Osteocyte (in vitro differentiated cells): ENCODE data around the gene RCC2. TPM values are rescaled to one million over a fixed set of nuclear protein-coding genes. Genes with fewer than 3 reads are reported as not detected.

Source experiments
- DNase-seq: peaks from one replicate; pipeline ENCODE4 v3.0.0; 2021; ENCODE audit warnings: mixed read lengths; ENCODE audit not compliant: unreplicated experiment; ENCODE audit errors: extremely low spot score
- H3K27ac Mint-ChIP-seq: one replicate; pipeline ENCODE4 v1.8.0; 2021; ENCODE audit warnings: mild to moderate bottlenecking, mixed read lengths; ENCODE audit not compliant: unreplicated experiment
- H3K27me3 Mint-ChIP-seq: one replicate; pipeline ENCODE4 v1.8.0; 2021; ENCODE audit warnings: mixed read lengths; ENCODE audit not compliant: unreplicated experiment
- H3K36me3 Mint-ChIP-seq: one replicate; pipeline ENCODE4 v1.8.0; 2021; ENCODE audit warnings: mixed read lengths; ENCODE audit not compliant: unreplicated experiment
- H3K4me1 Mint-ChIP-seq: one replicate; pipeline ENCODE4 v1.8.0; 2021; ENCODE audit warnings: mixed read lengths; ENCODE audit not compliant: unreplicated experiment
- H3K4me3 Mint-ChIP-seq: one replicate; pipeline ENCODE4 v1.8.0; 2021; ENCODE audit warnings: mild to moderate bottlenecking, moderate library complexity, mixed read lengths; ENCODE audit not compliant: unreplicated experiment
- H3K9me3 Mint-ChIP-seq: one replicate; pipeline ENCODE4 v1.8.0; 2021; ENCODE audit warnings: mixed read lengths; ENCODE audit not compliant: unreplicated experiment
- CTCF ChIP-seq: fragments of 200-600 bp; sonication (generic); IDR thresholded peaks from 2 replicates; pipeline ENCODE4 v1.5.0; 2021; ENCODE audit warnings: antibody characterized with exemption, mild to moderate bottlenecking, moderate library complexity
- total RNA-seq: library from RNA; stranded (reverse); gene quantifications from 2 replicates; pipeline ENCODE4 v1.2.1, GENCODE V29; 2021

The RCC2 gene
- total RNA-seq, 1 donor from 2014 or later, result 102 TPM

- Mint-ChIP-seq H3K9me3 (no peaks in the 10 kb centered on the region), H3K27me3 (peaks cover 25% of the 10 kb centered on the region), H3K27ac (no peak overlapping the region), H3K4me3 (no peak overlapping the region), H3K4me1 (no peaks in the 10 kb centered on the region), H3K36me3 (no peaks in the 10 kb centered on the region)
- DNase-seq, result no peak
- no peak for TF ChIP-seq CTCF
Measured at GRCh38 chr1:17393230-17393629, 46.2 kb downstream of the RCC2 start.

- Mint-ChIP-seq H3K4me3 (no peak overlapping the region), H3K27ac (no peak overlapping the region), H3K36me3 (no peaks in the 10 kb centered on the region), H3K4me1 (no peaks in the 10 kb centered on the region), H3K27me3 (peaks cover 30% of the 10 kb centered on the region), H3K9me3 (no peaks in the 10 kb centered on the region)
- no peak for TF ChIP-seq CTCF
- DNase-seq, result no peak
Measured at GRCh38 chr1:17392199-17392740, 47.2 kb downstream of the RCC2 start.

DNA sequence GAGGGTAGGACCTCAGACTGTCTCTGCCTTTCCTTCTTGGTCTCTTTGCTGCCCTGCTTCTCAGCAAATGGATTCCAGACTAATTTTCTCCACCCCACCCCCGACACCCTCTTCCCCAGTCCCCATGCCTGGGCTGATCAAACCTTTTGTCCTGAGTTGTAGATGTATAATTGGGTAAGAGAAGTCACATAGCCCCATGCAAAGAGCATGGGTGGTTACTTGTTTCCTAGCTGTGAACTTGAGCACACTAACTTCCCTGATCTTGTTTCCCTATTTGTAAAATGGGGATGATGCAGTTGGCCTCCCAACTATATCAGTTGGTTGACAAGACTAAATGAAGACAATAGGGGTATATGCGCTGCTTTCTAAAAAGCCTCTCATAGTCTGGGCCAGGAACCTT is 58.3 kb downstream of the RCC2 start:
- H3K4me3 Mint-ChIP-seq, result no peak overlapping the region
- no peak for DNase-seq
- no peaks in the 10 kb centered on the region for H3K9me3 Mint-ChIP-seq
- H3K27me3 Mint-ChIP-seq, result peaks cover 45% of the 10 kb centered on the region
- no peaks in the 10 kb centered on the region for H3K36me3 Mint-ChIP-seq
- H3K4me1 Mint-ChIP-seq, result no peaks in the 10 kb centered on the region
- TF ChIP-seq CTCF, result no peak
- H3K27ac Mint-ChIP-seq, result no peak overlapping the region

DNA sequence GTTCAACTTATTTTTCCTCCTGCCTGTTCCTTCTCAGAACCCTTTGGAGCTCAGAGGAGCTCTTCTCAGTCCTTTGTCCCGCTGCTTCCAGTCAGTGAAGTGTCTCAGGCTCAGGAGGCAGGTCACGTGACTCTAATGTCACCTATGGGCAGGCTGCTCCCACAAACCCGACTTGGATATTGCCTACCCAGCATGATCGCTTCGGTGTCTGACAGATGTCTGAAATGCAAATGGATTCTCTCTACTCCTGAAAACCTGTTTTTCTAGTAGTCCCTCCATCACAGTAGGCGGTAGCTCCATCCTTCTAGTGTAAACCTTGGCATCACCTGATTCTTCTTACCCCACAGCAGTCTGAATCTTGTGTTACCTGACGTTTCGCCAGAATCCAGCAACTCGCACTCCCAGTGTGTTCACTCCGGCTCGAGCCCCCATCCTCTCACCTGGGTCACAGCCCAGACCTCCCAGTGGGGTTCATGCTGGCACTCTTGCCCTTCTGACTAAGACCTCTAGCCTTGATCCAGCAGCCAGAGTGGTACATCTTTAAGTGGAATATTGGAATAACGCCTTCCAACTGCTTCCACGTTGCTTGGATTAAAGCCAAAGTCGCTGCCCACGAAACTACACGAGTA is 62.0 kb downstream of the RCC2 start:
- Mint-ChIP-seq H3K36me3 (no peaks in the 10 kb centered on the region), H3K27ac (no peak overlapping the region), H3K4me3 (no peak overlapping the region), H3K9me3 (no peaks in the 10 kb centered on the region), H3K4me1 (no peaks in the 10 kb centered on the region), H3K27me3 (peaks cover 35% of the 10 kb centered on the region)
- DNase-seq, result no peak
- no peak for TF ChIP-seq CTCF

- DNase-seq, result no peak
- Mint-ChIP-seq H3K36me3 (no peaks in the 10 kb centered on the region), H3K4me1 (no peaks in the 10 kb centered on the region), H3K27ac (no peak overlapping the region), H3K9me3 (no peaks in the 10 kb centered on the region), H3K4me3 (no peak overlapping the region), H3K27me3 (peaks cover 28% of the 10 kb centered on the region)
- TF ChIP-seq CTCF, result no peak
Measured at GRCh38 chr1:17375651-17376050, 63.8 kb downstream of the RCC2 start.
